Kidney epithelial cell (primary cell): ENCODE data around the gene PLCG2. TPM values are rescaled to one million over a fixed set of nuclear protein-coding genes. Genes with fewer than 3 reads are reported as not detected.

Source experiments
- DNase-seq: peaks from one replicate; pipeline ENCODE4 v3.0.0-alpha.2; 2010; ENCODE audit warnings: low read depth
- H3K27me3 ChIP-seq: 2 replicates; pipeline ENCODE4 v1.6.0; 2011; ENCODE audit warnings: low read length; ENCODE audit not compliant: control insufficient read depth, insufficient read depth
- H3K36me3 ChIP-seq: 2 replicates; pipeline ENCODE4 v1.5.1; 2011; ENCODE audit warnings: low read length; ENCODE audit not compliant: control insufficient read depth, insufficient read depth
- H3K4me3 ChIP-seq: 2 replicates; pipeline ENCODE4 v1.5.1; 2011; ENCODE audit warnings: low read depth, mild to moderate bottlenecking, control low read depth, low read length
- CTCF ChIP-seq: IDR thresholded peaks from 2 replicates; pipeline ENCODE4 v1.5.1; 2011; ENCODE audit warnings: mild to moderate bottlenecking, moderate library complexity, low read length, control low read depth, inconsistent platforms; ENCODE audit not compliant: insufficient read depth, poor library complexity, severe bottlenecking
- total RNA-seq: library from RNA; depleted of rRNA; stranded (reverse); fragments of >200 nt; gene quantifications from 2 replicates; pipeline ENCODE4 v1.2.3, GENCODE V29; 2015

PLCG2 gene
- total RNA-seq, 1 donor from 2014 or later = 17.3 TPM

- Histone ChIP-seq H3K36me3 (no peaks in the 10 kb centered on the region), H3K4me3 (no peak overlapping the region), H3K27me3 (no peaks in the 10 kb centered on the region)
- no peak for DNase-seq
- no peak for TF ChIP-seq CTCF
Observed at GRCh38 chr16:81813648-81814047, 34.6 kb downstream of the PLCG2 start.

GRCh38 chr16:81814751-81815428 lies 35.8 kb downstream of the PLCG2 start:
- no peak for TF ChIP-seq CTCF
- H3K27me3 ChIP-seq = no peaks in the 10 kb centered on the region
- DNase-seq = no peak
- no peak overlapping the region for H3K4me3 ChIP-seq
- H3K36me3 ChIP-seq = no peaks in the 10 kb centered on the region

GRCh38 chr16:81815429-81815766 lies 36.3 kb downstream of the PLCG2 start:
- no peak for DNase-seq
- TF ChIP-seq CTCF = no peak
- Histone ChIP-seq H3K36me3 (no peaks in the 10 kb centered on the region), H3K27me3 (no peaks in the 10 kb centered on the region), H3K4me3 (no peak overlapping the region)

- no peaks in the 10 kb centered on the region for H3K36me3 ChIP-seq
- TF ChIP-seq CTCF = no peak
Observed at GRCh38 chr16:81816351-81816750, 37.3 kb downstream of the PLCG2 start.

GRCh38 chr16:81816793-81817210 lies 37.7 kb downstream of the PLCG2 start:
- H3K36me3 ChIP-seq = no peaks in the 10 kb centered on the region
- no peak for TF ChIP-seq CTCF
- no peaks in the 10 kb centered on the region for H3K27me3 ChIP-seq
- no peak overlapping the region for H3K4me3 ChIP-seq
- no peak for DNase-seq

More at GRCh38 chr16:81816351-81816750, 37.3 kb downstream of the PLCG2 start:
- H3K27me3 ChIP-seq = no peaks in the 10 kb centered on the region
- DNase-seq = no peak
- H3K4me3 ChIP-seq = no peak overlapping the region

- no peak overlapping the region for H3K4me3 ChIP-seq
- H3K36me3 ChIP-seq = no peaks in the 10 kb centered on the region
- TF ChIP-seq CTCF = no peak
- DNase-seq = no peak
- no peaks in the 10 kb centered on the region for H3K27me3 ChIP-seq
Observed at GRCh38 chr16:81817296-81817695, 38.2 kb downstream of the PLCG2 start.
